SK-N-SH treated with all-trans-retinoic acid at 6 μM for 48 hours (cell line): ENCODE measurements around the gene CCSER1.

Source experiments
- ATAC-seq: fragments of 200-7000 bp; cut with Tn5 transposase; 3 replicates; pipeline ENCODE4 v1.9.1; 2020; ENCODE audit warnings: mild to moderate bottlenecking, moderate library complexity
- ESRRG ChIP-seq: fragments of 250-450 bp; sonication (Bioruptor Pico); IDR thresholded peaks from 2 replicates; pipeline ENCODE4 v1.6.1; 2021; ENCODE audit warnings: mild to moderate bottlenecking
- GLIS3 ChIP-seq: fragments of 250-450 bp; sonication (Bioruptor Pico); IDR thresholded peaks from 2 replicates; pipeline ENCODE4 v1.5.0; 2020; ENCODE audit warnings: mild to moderate bottlenecking, moderate library complexity
- ISL1 ChIP-seq: fragments of 250-450 bp; sonication (Bioruptor Pico); IDR thresholded peaks from 2 replicates; pipeline ENCODE4 v2.1.2; 2022; ENCODE audit warnings: mild to moderate bottlenecking, moderate library complexity
- OSR1 ChIP-seq: fragments of 250-450 bp; sonication (Bioruptor Pico); IDR thresholded peaks from 2 replicates; pipeline ENCODE4 v1.8.0; 2022; ENCODE audit warnings: moderate library complexity, mild to moderate bottlenecking, inconsistent platforms
- RARB ChIP-seq: fragments of 250-450 bp; sonication (Bioruptor Pico); IDR thresholded peaks from 2 replicates; pipeline ENCODE4 v1.8.0; 2021; ENCODE audit warnings: mild to moderate bottlenecking, moderate library complexity
- SNAI2 ChIP-seq: fragments of 250-450 bp; sonication (Bioruptor Pico); IDR thresholded peaks from 2 replicates; pipeline ENCODE4 v1.5.0; 2020; ENCODE audit warnings: mild to moderate bottlenecking, moderate library complexity
- TCF4 ChIP-seq: fragments of 250-450 bp; sonication (Bioruptor Pico); IDR thresholded peaks from 2 replicates; pipeline ENCODE4 v1.8.0; 2021; ENCODE audit warnings: mild to moderate bottlenecking, moderate library complexity, borderline replicate concordance
- TOX ChIP-seq: fragments of 250-450 bp; sonication (Bioruptor Pico); IDR thresholded peaks from 2 replicates; pipeline ENCODE4 v1.8.0; 2021; ENCODE audit warnings: mild to moderate bottlenecking, moderate library complexity, borderline replicate concordance
- ZC3H10 ChIP-seq: fragments of 250-450 bp; sonication (Bioruptor Pico); IDR thresholded peaks from 2 replicates; pipeline ENCODE4 v1.5.1; 2021; ENCODE audit warnings: mild to moderate bottlenecking, moderate library complexity
- ZFP3 ChIP-seq: fragments of 250-450 bp; sonication (Bioruptor Pico); IDR thresholded peaks from 2 replicates; pipeline ENCODE4 v1.5.0; 2020; ENCODE audit warnings: mild to moderate bottlenecking, moderate library complexity
- ZNF565 ChIP-seq: fragments of 450-650 bp; formaldehyde crosslinking; conservative IDR thresholded peaks from 2 replicates; pipeline ENCODE4 v1.5.0; 2020; ENCODE audit warnings: low read depth, mild to moderate bottlenecking, moderate library complexity
- ZNF70 ChIP-seq: fragments of 450-650 bp; formaldehyde crosslinking; IDR thresholded peaks from 2 replicates; pipeline ENCODE4 v1.5.0; 2020; ENCODE audit warnings: mild to moderate bottlenecking, moderate library complexity
- ZNF8 ChIP-seq: fragments of 450-650 bp; formaldehyde crosslinking; IDR thresholded peaks from 2 replicates; pipeline ENCODE4 v1.5.0; 2020; ENCODE audit warnings: mild to moderate bottlenecking, moderate library complexity
- TF ChIP-seq, protein P1 (sequence below): fragments of 250-450 bp; sonication (Bioruptor Pico); IDR thresholded peaks from 2 replicates; pipeline ENCODE4 v1.5.1; 2021; ENCODE audit warnings: mild to moderate bottlenecking, moderate library complexity
- TF ChIP-seq, protein P2 (sequence below): fragments of 250-450 bp; sonication (Bioruptor Pico); IDR thresholded peaks from 2 replicates; pipeline ENCODE4 v1.8.0; 2021; ENCODE audit warnings: low read depth, mild to moderate bottlenecking, moderate library complexity, borderline replicate concordance
- TF ChIP-seq, protein P3 (sequence below): fragments of 250-450 bp; sonication (Bioruptor Pico); IDR thresholded peaks from 2 replicates; pipeline ENCODE4 v1.5.1; 2020; ENCODE audit warnings: low read depth, mild to moderate bottlenecking, moderate library complexity
- TF ChIP-seq, protein P4 (sequence below): fragments of 250-450 bp; sonication (Bioruptor Pico); IDR thresholded peaks from 2 replicates; pipeline ENCODE4 v1.5.0; 2020; ENCODE audit warnings: mild to moderate bottlenecking, moderate library complexity
- TF ChIP-seq, protein P5 (sequence below): fragments of 250-450 bp; sonication (Bioruptor Pico); IDR thresholded peaks from 2 replicates; pipeline ENCODE4 v1.8.0; 2020; ENCODE audit warnings: mild to moderate bottlenecking, moderate library complexity, borderline replicate concordance

Gene CCSER1

DNA sequence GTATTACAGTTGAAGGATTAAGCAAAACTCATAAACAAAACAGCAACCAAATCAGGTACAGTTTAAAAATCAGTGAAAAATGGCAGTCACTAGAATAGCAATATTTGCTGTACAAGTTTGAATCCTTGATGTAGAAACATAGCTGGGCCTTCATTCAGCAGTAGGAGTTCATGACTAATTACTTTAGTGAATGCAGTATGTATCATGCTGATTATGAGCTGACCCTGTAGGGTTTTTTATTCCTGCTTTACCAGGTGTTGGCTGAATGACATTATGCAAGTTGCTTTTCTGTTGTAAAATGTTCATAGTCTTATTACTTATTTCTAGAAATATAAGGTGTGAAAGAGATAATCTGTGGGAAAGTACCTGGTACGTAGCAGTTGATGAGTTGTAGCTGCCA, 179.6 kb downstream of the CCSER1 start:
- no peak for ATAC-seq
- TF ChIP-seq, protein P1, sequence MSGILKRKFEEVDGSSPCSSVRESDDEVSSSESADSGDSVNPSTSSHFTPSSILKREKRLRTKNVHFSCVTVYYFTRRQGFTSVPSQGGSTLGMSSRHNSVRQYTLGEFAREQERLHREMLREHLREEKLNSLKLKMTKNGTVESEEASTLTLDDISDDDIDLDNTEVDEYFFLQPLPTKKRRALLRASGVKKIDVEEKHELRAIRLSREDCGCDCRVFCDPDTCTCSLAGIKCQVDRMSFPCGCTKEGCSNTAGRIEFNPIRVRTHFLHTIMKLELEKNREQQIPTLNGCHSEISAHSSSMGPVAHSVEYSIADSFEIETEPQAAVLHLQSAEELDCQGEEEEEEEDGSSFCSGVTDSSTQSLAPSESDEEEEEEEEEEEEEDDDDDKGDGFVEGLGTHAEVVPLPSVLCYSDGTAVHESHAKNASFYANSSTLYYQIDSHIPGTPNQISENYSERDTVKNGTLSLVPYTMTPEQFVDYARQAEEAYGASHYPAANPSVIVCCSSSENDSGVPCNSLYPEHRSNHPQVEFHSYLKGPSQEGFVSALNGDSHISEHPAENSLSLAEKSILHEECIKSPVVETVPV (CRISPR knock-in tag), result no peak
- TF ChIP-seq ZNF8 (CRISPR knock-in tag) (no peak), ESRRG (CRISPR knock-in tag) (no peak), OSR1 (CRISPR knock-in tag) (no peak), ZC3H10 (CRISPR knock-in tag) (no peak), SNAI2 (CRISPR knock-in tag) (no peak)
- TF ChIP-seq, protein P2, sequence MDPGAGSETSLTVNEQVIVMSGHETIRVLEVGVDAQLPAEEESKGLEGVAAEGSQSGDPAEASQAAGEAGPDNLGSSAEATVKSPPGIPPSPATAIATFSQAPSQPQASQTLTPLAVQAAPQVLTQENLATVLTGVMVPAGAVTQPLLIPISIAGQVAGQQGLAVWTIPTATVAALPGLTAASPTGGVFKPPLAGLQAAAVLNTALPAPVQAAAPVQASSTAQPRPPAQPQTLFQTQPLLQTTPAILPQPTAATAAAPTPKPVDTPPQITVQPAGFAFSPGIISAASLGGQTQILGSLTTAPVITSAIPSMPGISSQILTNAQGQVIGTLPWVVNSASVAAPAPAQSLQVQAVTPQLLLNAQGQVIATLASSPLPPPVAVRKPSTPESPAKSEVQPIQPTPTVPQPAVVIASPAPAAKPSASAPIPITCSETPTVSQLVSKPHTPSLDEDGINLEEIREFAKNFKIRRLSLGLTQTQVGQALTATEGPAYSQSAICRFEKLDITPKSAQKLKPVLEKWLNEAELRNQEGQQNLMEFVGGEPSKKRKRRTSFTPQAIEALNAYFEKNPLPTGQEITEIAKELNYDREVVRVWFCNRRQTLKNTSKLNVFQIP, result no peak
- TF ChIP-seq, protein P3, sequence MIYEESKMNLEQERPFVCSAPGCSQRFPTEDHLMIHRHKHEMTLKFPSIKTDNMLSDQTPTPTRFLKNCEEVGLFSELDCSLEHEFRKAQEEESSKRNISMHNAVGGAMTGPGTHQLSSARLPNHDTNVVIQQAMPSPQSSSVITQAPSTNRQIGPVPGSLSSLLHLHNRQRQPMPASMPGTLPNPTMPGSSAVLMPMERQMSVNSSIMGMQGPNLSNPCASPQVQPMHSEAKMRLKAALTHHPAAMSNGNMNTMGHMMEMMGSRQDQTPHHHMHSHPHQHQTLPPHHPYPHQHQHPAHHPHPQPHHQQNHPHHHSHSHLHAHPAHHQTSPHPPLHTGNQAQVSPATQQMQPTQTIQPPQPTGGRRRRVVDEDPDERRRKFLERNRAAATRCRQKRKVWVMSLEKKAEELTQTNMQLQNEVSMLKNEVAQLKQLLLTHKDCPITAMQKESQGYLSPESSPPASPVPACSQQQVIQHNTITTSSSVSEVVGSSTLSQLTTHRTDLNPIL (CRISPR knock-in tag), result no peak
- TF ChIP-seq, protein P4, sequence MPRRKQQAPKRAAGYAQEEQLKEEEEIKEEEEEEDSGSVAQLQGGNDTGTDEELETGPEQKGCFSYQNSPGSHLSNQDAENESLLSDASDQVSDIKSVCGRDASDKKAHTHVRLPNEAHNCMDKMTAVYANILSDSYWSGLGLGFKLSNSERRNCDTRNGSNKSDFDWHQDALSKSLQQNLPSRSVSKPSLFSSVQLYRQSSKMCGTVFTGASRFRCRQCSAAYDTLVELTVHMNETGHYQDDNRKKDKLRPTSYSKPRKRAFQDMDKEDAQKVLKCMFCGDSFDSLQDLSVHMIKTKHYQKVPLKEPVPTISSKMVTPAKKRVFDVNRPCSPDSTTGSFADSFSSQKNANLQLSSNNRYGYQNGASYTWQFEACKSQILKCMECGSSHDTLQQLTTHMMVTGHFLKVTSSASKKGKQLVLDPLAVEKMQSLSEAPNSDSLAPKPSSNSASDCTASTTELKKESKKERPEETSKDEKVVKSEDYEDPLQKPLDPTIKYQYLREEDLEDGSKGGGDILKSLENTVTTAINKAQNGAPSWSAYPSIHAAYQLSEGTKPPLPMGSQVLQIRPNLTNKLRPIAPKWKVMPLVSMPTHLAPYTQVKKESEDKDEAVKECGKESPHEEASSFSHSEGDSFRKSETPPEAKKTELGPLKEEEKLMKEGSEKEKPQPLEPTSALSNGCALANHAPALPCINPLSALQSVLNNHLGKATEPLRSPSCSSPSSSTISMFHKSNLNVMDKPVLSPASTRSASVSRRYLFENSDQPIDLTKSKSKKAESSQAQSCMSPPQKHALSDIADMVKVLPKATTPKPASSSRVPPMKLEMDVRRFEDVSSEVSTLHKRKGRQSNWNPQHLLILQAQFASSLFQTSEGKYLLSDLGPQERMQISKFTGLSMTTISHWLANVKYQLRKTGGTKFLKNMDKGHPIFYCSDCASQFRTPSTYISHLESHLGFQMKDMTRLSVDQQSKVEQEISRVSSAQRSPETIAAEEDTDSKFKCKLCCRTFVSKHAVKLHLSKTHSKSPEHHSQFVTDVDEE, result no peak

DNA sequence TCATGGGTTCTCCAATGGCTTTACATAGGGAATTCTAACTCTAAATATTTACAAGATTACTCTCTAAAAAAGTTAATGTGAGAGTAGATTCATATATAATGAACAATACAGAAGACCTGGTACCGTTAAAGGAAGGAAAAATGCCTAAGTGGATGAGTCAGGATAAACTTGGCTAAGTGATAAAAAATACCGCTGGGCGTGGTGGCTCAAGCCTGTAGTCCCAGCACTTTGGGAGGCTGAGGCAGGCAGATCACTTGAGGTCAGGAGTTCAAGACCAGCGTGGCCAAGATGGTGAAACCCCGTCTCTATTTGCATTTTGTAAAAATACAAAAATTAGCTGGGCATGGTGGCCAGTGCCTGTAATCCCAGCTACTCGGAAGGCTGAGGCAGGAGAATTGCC, 189.9 kb downstream of the CCSER1 start:
- peak; percentile 47 for ATAC-seq

DNA sequence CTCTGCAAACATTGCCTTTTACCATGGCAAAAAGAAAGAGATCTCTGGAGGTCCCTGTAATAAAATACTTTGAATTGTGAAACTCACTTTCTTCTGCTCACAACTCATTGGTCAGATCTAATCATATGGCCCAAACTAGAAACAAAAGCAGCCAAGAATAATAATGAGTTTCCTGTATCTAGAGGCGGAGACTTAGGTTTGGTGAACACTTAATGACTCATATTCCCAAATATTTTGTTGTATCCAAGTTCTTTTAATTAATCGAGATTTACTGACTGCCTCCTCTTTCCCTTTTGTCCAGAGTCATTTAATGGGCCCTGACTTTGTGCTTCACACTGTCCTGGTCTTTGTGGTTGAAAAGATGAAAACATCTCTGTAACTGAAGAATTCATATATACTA, 190.6 kb downstream of the CCSER1 start:
- ATAC-seq, result peak; percentile 90
- no peak for TF ChIP-seq ZNF565 (CRISPR knock-in tag)
- peak; percentile 88 for TF ChIP-seq ISL1
- no peak for TF ChIP-seq ZNF70
- no peak for TF ChIP-seq GLIS3
- TF ChIP-seq, protein P3 (CRISPR knock-in tag), result no peak
- no peak for TF ChIP-seq RARB (CRISPR knock-in tag)
- TF ChIP-seq, all 23 proteins: peak for 1

DNA sequence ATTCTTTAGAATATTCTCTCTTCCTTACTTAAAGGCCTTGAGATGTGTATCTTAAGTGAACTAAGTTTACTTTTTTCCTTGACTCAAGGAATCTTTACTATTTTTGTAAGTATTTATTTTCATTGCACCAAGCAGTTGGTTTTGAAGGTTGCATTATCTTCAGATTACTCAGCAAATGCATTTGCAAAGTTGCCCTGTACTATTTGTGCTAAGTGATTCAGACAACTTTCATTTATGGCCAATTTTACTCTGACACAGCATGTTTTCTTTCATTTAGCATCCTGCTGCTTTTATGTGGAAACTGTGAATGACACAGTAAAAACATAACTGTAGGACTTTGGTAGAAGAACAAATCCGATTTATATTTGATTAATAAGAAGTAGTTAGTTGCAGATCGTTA, 191.0 kb downstream of the CCSER1 start:
- peak; percentile 83 for ATAC-seq
- TF ChIP-seq TOX (CRISPR knock-in tag) (peak; percentile 33; the same call in 1 of the 2 replicates), ISL1 (peak; percentile 74), ZNF565 (CRISPR knock-in tag) (no peak)
- TF ChIP-seq, protein P1 (CRISPR knock-in tag), result no peak

DNA sequence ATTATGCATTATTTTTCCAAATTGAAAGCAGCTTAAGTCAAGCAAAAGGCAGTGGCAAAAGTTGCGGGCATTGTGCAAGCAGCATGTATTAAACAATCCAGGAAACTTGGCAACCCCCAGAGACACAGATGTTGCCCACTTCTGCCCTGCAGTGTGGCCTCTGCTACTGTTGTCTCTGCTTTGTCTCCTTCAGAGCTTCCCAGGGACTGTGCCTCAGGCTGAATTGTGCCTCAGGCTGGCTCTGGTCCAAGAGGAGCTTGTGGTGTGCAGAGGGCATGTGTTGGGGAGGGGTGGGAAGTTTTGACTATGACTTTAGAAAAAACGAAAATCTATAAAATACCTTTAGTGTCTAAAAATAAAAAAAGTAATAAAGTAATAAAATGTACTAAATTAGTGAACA, 201.4 kb downstream of the CCSER1 start:
- TF ChIP-seq, protein P5, sequence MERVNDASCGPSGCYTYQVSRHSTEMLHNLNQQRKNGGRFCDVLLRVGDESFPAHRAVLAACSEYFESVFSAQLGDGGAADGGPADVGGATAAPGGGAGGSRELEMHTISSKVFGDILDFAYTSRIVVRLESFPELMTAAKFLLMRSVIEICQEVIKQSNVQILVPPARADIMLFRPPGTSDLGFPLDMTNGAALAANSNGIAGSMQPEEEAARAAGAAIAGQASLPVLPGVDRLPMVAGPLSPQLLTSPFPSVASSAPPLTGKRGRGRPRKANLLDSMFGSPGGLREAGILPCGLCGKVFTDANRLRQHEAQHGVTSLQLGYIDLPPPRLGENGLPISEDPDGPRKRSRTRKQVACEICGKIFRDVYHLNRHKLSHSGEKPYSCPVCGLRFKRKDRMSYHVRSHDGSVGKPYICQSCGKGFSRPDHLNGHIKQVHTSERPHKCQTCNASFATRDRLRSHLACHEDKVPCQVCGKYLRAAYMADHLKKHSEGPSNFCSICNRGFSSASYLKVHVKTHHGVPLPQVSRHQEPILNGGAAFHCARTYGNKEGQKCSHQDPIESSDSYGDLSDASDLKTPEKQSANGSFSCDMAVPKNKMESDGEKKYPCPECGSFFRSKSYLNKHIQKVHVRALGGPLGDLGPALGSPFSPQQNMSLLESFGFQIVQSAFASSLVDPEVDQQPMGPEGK (CRISPR knock-in tag), result no peak
- TF ChIP-seq TCF4 (peak; percentile 48; the same call in 1 of the 2 replicates), ZFP3 (CRISPR knock-in tag) (no peak)
- TF ChIP-seq, protein P4, result 0 out of 2 replicates have a peak, but pooled peaks have one; percentile 51
- ATAC-seq, result peak; percentile 80
